Skin of body (tissue), 2 donors: ENCODE results near the gene VPS13A. TPM values are rescaled to one million over a fixed set of nuclear protein-coding genes. Genes with fewer than 3 reads are reported as not detected.

Experiments
- DNase-seq: peaks from one replicate; lab custom pipeline; 2025; lab: John Stamatoyannopoulos, UW
- total RNA-seq: library from RNA; depleted of rRNA; stranded (reverse); fragments of >200 nt; gene quantifications from one replicate; pipeline ENCODE4 v1.2.3, GENCODE V29; 2014

Gene VPS13A
- total RNA-seq, result 36.2 TPM

DNA sequence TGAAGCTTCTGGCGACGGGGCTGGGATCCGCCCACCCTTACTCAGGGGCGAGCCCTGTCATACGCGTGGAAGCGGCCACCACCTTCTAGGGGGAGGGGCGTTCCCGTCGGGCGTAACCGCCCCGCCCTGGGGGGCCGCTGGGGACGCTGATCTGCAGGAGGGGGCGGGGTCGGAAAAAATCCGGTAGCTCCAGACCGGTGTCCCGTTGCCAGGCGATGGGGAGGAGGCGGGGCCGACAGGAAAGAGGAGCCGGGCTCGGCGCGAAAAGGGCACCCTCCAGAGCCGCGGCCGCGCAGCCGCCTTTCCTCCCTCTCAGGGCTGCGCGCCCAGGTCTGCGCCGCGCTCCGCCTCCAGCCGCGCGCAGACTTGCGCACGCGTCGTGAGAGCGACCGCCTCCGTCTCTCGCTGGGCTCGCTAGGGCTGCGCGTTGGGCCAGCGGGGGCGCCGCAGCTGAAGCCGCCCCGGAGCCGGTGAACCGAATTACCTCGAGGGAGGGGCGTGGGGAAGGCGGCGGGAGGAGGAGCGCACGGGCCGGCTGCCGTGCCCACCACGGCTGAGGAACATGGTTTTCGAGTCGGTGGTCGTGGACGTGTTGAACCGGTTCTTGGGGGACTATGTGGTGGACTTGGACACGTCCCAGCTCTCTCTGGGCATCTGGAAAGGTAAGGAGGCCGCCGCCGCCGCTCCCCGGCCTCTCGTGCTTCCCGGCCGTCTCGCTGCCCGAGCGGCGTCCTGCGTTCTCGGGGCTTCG, at the start of gene VPS13A:
TSS of gene VPS13A (plus strand) at position 392 of the 751 bp plus-strand sequence. CDS start at position 563, 171 bp downstream.
- peak; percentile 77 for DNase-seq

DNA sequence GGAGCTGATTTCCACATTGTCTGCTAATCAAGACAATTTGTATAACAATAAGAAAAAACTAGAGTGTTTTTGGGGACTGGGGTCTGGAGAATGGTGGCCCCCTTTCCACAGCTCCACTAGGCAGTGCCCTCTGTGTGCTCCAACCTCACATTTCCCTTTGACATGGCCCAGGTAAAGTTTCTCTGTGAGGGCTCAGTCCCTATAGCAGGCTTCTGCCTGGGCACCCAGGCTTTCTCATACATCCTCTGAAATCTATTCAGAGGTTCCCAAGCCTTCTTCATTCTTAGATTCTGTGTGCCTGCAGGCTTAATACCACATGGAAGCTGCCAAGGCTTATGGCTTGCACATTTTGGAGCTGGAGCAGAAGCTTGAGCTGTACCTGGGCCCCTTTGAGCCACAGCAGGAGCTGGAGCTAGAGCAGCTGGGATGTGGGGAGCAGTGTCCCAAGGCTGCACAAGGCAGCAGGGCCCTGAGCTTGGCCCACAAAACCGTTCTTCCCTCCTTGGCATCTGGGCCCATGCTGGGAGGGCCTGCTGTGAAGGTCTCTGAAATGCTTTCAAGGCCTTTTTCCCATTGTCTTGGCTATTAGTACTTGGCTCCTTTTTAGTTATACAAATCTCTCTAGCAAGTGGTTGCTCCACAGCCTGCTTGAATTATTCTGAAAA, 49.1 kb upstream of the VPS13A start:
- DNase-seq, result no peak

DNA sequence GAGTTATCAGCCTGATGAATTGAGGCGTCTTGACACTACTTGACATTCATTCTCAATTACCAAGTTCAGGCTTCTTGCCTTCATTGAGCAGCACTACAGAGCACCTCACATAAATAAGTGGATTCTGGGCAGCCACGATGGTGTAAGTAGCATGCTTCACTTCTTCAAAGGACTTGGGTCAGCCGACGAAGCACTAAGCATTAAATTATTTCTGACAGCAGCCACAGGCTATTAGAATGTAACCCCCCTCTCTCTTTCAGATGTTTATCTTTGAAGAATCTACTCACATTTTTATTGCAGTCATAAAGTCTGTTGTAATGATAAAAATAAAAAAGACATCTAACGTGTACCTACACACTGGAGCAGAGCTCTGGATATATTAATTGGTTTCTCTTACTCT, 45.9 kb upstream of the VPS13A start:
- no peak for DNase-seq

DNA sequence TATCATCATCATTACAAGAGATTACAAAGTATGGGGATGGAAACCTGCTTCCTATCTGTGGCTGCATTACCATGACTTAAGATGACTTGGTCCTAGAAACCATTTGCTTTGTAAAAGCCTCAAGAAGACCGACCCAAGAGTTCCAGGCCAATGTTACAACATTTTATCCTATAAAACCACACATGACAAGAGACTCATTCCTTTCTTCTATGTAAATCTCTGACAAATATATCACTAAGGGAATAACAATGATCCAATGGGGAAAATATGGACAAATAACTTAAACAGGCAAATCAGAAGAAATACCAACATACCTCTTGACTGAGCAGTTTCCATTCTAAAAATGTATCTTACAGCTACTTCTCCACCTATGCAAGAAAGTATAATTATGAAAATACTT, 44.3 kb upstream of the VPS13A start:
- no peak for DNase-seq

DNA sequence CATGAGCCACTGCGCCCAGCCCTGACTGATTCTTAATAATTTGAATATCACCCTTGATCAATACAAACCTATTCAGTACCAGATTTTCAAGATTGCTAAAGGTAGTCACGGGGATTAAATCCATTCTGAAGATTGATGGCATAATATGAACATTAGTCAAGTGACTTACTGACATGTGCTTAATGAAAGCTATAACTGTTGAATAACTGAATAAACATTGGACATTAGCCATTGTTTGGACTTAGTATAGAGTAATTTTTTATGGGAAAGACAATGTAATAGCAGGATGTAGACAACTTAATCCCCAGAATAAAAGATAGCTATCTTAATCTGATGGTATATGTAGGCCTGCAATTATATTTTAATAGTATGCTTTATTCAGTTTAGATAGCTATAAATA, 35.0 kb upstream of the VPS13A start:
- DNase-seq, result no peak

DNA sequence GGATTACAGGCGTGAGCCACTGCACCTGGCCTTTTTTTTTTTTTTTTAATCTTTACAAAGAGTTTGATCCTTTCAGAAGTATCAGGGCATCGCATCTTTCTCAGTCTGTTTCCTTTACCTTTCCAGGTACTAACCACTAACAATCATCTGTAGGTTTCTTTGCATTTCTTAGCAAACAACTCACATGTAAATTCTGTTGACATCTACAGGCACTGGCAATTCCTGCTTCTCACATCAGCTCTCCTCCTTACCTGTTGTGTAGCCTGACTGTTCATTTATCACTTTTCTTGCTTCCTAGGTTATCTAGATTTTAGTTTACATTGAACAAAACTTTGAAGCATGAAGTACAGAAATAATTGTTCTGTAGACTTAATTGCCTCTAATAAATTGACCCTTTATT, 27.5 kb upstream of the VPS13A start:
- no peak for DNase-seq

DNA sequence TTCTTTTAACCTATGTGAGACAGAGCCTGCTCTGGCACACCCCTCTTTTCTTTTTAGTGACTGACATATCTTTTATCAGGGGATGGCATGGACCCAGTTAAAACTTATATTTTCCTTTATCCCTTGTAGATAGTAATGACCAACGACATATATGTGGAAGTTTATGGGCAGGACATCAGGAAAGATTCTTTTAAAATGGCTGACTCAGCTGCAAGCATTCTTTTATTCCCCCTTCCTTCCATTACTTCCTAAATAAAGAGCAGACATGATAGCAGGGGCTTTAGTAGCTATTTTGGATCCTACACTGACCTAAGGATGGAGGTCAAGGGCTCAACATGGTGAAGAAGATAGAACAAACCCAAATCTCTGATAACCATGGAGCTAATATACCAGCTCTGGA, 25.0 kb upstream of the VPS13A start:
- DNase-seq, result no peak

DNA sequence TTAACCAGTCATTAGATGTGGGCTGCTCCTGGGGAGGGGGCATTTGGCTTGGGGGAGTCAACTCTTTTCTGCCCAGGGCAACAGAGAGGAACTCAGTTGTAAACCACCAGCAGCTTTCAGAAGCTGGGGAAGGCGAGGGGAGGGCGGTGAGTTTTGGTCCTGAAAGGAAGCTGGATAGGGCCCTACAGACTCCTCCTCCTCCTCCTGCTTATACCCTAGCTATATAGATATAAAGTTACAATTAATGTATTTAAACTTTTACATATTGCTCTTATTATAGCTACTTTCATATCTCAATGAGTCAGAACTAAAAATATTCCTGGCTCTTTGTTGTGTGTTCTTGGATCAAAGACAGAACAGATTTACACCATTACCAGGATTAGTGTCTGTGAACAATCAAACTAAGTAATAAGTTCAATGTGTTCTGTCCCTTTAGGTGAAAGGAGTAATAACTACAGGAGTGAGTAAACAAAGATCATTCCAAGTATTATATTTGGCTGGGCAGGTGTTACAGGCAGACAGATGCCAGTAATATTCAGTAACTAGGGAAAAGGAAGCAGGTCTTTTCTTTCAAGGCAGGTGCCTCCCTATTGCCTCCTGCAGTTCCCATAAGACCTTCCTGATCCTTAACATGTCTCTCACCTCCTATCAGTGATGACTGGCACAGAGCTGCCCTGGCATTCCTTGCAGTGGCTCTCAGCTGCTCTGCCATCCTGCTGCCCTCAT, 20.5 kb upstream of the VPS13A start:
- DNase-seq, result no peak

DNA sequence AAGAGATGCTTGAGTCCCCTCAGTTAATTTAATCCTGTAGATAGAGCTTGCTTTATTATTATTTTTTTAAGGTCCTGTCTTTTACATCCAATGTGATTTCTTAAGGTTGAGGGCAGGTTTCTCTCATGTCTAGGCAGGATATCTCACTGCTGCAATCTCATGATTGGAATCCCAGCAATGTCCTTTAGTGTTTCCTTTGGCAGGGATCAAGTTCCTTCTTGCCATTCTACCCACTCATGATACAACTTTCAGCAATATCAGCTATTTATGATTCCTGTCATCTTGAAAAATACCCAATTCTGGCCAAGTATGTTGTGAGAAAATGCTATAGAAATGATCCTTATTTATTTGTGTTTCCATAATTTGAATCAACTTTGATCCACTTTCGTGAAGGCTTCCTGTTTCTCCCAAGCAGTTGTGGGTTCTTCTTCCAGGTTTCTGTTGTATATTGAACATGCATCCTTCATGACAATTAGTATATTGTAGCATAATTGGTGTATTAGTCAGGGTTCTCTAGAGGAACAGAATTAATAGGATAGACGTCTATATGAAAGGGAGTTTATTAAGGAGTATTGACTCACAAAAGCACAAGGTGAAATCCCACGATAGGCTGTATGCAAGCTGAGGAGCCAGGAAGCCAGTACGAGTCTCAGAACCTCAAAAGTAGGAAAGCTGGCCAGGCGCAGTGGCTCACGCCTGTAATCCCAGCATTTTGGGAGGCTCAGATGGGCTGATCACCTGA, 18.4 kb upstream of the VPS13A start:
- no peak for DNase-seq

DNA sequence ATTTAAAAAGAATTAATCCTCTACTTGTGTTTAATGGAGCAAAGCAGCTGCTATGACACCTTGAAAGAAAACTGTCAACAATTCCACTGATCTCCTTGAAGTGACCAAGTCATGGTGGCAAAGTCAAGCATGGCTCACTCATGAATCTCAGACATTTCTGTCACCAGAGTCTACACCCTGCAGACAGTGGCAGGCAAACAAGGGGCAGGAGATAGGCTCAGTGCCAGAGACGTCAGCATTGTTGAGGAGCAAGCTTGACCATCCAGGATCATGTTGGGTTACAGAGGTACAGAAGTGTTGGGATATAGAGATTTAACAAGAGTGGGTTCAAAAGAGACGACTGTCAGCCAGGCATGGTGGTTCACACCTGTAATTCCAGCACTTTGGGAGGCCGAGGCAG, 16.1 kb upstream of the VPS13A start:
- no peak for DNase-seq

DNA sequence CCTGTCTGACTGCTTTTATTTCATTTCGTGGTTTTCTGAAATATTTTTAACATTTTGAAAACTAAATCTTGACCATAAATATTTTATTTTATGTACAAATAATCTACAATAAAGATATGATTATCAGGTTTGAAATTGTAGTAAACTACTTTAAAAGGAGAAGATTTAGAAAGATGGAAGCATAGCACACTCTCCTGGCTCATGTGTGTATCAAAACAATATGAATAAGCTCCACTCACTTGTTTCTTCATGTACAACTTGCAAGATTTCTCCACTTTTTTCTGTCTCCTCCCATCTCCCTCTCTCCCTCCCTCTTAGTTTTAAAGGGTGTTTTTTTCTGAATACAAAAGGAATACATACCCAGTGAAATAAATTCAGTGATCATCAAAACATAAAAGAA, 15.4 kb upstream of the VPS13A start:
- no peak for DNase-seq

DNA sequence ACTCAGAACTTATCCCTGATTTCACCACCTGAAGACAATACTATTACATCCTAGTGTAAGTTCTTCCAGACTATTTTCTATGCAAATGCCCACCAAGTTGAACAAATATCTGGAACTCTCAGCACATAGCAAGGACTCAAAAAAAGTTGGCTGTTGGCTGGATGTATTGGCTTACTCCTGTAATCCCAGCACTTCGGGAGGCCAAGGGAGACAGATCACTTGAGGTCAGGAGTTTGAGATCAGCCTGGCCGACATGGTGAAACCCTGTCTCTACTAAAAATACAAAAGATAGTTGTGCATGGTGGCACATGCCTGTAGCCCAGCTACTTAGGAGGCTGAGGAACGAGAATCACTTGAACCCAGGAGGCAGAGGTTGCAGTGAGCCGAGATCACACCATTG, 15.0 kb upstream of the VPS13A start:
- no peak for DNase-seq

DNA sequence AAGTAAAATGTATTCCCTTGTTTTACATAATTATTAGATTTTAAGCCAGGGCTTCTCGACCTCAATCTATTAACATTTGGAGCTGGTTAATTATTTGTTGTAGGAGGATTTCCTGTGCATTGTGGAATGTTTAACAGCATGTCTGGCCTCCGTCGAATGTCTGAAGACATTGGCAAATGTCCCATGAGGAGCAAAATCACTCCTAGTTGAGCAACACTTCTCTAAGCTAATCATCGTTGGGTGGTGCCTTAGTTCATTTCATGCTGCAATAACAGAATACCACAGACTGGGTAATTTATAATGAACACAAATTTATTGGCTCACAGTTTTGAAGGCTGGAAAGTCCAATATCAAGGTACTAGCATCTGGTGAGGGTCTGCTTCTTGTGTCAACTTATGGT, 13.4 kb upstream of the VPS13A start:
- no peak for DNase-seq

DNA sequence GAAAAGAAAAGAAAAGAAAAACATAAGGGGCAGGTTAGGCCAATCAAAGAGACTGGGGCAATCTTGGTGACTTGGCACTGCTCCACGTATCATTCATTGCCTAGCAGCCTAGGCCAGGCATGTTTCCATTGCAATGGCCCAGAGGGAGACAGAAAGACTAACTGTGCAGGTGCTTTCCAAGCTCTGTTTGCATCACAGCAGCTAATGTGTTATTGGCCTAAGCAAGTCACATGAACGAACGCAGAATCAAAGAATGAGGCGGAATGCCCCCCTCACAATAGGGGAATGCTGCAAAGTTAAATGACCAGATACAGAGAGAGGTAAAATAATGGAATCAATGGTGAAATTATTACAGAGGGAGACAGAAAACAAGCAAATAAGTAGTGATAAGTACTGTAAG, 11.1 kb upstream of the VPS13A start:
- DNase-seq, result no peak

DNA sequence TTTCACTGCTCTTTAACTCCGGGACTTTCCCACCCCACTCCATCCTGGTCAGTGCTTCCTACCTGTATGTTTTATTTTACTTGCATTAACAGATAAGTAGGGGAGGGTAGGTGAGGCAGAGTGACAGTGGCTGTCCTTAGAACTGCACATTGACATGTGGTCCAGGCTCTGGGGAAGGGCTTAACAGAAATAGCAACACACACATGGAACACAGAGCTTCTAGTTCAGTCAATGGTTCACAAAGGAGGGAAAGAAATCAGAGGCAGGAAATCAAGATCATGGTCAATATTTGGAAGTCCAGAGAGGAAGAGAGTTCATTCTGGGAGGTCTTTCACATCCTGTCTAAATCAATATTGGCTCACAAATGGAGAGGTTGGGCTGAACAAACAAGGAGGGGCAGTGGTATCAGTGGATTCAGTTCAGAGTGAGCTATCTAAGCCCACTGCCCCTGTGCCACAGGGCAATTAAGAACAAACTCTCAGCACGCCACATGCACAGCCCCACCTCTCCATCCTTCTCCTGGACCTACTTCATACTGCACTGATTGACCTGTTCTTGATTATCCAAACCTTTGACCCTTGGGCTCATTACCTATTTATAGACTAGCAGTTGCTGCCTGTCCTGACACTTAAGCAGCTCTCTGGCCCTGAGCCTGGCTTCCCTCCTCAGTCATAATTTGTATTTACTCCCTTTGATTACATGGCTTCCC, 6.2 kb upstream of the VPS13A start:
- DNase-seq, result no peak

DNA sequence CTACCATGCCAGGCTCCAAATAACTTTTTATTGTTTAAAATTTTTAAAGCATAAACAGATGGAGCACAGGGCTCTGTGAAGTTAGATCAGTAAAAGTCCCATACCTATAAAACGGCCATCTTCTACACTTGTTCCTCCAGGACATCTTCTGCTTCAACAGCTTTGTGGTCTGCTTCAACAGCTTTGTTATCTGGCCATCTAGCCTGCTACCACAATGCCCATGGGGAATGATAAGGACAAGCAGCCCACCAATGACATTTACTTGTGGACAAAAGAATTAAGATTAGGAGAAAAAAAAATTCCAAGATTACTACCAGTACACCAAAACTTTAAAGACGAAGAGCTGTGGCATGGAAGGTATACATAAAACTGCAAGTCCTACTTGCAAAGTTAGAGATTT, 2.2 kb upstream of the VPS13A start:
- no peak for DNase-seq

DNA sequence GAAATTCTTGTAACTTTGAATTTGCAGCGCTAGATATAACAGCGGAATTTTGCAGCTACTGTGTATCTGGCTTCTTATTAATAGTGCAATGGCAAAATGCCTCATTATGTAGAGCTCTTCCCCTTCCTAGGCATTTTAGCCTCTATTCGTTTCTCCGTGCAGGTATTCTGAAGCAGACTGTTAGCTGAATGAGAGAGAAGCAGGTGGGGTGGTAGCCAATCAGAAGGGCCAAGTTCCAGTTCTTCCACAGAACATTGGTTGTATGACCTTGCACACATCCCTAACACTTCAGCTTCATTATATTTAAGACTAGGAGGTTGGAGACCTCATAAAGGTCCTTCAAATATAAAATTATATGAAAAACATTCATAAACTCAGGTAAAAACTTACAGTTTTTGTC, 1.2 kb upstream of the VPS13A start:
- DNase-seq, result no peak

DNA sequence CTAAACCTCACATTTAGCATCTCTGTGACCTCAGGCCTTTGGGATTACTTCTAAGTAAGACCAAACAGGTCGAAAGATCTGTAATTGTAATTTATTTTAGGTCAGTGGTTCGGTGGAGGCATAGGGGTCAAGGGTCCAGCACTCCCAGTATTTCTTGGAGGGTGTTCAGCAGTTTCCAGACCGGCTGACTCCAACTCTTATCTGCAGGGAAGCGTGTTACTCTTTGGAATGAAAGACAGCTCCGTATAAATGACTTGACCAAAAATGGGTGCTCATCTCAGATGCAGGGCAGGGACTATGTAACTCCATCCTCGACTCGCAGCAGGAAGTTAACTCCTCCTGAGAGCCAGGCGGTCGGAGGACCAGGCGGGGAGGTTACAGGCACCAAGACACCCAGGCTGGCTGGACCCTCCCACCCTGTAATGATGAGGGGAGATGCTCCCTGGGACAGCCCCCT, 620 bp upstream of the VPS13A start:
- no peak for DNase-seq

DNA sequence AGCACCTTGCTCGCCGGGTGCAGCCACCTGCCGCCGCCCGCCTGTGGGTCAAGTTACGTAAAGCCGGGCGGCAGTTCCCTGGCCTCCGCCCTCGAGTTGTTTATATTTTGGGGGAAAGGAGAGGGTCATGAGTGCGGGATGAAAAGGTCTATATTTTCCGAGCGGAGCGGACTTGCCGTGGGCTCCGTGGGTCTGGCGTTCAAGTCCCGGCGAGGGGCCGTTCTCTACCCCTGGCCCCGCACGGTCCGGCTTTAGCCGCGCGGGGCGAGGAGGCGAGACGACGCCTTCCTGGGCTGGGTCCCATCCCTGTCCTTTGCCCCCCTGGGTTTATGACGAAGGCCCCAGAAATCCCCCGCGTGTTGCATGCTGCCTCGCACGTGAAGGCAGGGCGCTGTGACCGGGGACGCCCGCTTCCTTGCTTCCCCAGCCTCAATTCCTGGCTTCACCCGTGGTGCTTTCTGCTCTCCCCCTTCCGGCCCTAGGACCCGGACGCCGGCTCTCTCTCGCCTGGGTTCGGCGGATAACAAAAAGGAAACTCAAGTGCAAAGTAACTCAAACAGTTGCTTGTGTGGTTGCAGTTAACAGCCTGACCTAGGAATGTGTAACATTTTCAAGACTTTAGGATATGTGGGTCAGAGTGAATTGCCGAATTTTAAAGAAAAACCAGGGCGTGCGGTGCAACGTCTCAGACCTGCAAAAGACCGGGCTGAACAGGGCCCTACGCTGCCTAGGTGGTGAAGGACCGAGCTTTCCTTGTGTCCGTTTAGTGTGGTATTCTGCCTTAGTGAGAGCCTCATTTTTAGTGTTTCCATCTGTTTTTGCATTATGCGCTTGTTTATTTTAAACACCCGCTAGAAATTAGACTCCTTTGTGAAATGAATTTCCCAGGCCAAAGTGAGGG, 810 bp downstream of the VPS13A start:
- DNase-seq, result no peak

DNA sequence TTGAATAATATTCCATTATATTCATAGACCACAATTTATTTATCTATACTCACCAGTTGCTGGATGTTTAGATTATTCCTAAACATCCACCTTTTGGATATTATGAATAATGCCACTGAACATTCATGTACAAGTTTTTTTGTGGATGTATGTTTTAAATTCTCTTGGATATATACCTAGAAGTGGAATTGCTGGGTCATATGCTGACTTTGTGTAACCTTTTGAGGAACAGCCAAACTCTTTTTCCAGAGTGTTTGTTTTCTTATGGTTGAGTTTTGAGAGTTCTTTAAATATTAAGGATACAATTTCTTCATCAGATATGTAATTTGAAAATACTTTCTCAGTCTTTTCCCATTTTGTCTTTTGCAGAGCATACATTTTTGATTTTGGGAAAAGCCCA, 2.7 kb downstream of the VPS13A start:
- no peak for DNase-seq
